ENCODE data around the gene ZRSR2.
A peak's percentile ranks its signal among the peaks of the same experiment; 100 is the strongest.

ZRSR2 gene

DNA sequence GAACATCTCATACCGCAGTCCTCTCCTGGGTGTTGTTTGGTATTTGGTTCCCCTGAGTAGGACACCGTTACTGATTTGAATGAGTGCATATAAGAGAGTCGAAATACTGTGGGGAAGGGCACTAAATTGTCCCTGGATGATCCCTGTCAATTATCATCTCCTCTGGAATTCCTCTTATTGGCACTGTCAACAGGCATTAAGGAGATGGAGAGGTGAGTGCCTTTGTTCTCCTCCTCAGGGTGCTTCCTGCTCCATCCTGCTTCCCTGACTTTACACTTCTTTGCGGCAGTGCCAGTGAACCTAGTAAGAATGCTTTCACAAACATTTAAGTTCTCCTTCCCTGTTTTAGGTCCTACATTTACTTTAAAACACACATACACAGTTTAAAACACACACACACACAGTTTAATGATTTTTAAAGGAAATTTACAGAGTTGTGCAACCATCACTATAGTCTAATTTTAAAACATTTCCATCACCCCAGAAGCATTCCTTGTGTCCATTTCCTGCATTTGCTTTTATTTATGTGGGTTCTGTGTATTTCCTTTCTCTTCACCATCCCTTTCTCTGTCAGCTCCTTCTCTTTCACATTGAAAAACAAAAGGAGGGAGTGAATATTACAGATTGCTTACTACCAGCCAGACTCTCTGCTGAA, 20.9 kb upstream of the ZRSR2 start:
- H3K4me3 ChIP-seq = no peak overlapping the region
- no peak for DNase-seq (ENCODE audit: low spot score)
- TF ChIP-seq, protein P1, sequence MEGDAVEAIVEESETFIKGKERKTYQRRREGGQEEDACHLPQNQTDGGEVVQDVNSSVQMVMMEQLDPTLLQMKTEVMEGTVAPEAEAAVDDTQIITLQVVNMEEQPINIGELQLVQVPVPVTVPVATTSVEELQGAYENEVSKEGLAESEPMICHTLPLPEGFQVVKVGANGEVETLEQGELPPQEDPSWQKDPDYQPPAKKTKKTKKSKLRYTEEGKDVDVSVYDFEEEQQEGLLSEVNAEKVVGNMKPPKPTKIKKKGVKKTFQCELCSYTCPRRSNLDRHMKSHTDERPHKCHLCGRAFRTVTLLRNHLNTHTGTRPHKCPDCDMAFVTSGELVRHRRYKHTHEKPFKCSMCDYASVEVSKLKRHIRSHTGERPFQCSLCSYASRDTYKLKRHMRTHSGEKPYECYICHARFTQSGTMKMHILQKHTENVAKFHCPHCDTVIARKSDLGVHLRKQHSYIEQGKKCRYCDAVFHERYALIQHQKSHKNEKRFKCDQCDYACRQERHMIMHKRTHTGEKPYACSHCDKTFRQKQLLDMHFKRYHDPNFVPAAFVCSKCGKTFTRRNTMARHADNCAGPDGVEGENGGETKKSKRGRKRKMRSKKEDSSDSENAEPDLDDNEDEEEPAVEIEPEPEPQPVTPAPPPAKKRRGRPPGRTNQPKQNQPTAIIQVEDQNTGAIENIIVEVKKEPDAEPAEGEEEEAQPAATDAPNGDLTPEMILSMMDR (IDR thresholded peaks at IDR 0.05) = no peak
- no peak overlapping the region for H3K27ac ChIP-seq

DNA sequence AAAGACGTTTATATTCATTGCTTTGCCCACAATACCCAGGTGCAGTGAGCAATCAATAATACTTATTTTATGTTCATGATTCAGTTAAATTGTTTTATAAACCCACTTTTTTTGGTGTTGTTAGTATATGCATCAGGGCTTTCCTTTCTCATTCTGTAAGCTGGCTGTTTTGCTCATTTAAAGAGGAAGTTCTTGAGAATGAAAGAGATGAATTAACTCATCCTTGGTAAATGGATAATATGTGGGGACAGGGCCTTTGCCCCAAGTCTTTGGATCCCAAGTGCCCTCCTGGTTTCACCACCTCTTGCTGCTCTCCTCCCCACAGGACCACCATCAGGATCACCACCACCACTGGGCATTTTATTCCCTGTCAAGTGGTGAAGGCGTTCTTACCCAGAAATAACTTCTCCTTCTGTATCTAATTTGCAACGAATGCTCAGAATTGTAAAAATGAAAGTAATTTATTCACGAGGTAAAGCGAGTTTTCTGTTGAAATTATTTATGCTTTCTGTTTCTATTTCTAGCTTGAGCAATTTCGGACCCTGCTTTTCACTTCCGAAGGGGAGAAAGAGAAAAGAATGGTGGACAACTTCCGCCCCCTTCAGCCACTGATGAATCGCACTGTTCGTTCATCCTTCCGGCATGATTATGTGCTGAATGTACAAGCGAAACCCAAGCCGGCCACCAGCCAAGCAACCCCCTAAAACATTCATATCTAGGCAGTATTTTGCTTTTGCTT, 8.2 kb upstream of the ZRSR2 start:
- no peak overlapping the region for H3K4me3 ChIP-seq
- TF ChIP-seq, protein P1 (IDR thresholded peaks at IDR 0.05) = no peak
- no peak for DNase-seq (ENCODE audit: low spot score)
- no peak overlapping the region for H3K27ac ChIP-seq

DNA sequence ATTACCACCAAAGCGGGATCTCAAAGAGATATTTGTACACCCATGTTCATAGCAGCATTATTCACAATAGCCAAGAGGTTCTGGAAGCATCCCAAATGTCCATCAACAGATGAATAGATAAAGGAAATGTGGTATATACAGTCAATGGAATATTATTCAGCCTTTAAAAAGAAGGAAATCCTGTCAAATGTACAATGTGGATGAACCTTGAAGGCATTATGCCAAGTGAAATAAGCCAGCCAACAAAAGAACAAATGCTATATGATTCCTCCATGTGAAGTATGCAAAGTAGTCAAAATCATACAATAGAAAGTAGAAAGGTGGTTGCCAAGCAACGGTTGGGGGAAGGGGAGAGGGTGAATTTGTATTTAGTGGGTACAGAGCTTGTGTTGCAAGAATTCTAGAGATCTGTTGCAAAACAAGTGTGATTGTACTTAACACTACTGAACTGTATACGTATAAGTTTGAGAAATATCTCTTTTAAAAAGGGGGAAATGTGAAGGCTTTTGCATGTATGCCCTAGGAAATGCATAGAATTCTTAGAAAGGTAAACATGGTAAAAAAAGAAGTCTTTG, 5.0 kb upstream of the ZRSR2 start:
- Histone ChIP-seq H3K27ac (no peak overlapping the region), H3K4me3 (no peak overlapping the region)
- TF ChIP-seq, protein P1 (IDR thresholded peaks at IDR 0.05) = no peak

DNA sequence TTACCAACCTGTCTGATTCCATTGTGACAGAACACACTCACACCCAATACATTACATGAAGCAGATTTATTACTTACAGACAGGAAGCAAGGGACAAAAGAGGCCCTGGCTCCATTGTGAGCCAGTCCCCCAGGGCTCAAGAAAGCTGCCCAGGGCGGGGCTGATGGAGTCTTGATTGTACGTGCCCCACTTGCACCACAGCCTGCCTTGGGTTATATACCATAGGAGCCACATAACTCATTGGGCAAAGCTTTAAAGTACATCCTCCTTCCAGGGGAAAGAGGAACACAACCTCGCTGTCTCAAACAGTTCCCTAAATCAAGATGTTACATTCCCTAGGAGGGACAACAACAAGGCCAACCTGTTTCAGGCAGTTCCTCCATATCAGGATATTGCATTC, 3.4 kb upstream of the ZRSR2 start:
- Histone ChIP-seq H3K27ac (no peak overlapping the region), H3K4me3 (no peak overlapping the region)
- no peak for DNase-seq (ENCODE audit: low spot score)
- TF ChIP-seq, protein P1 (IDR thresholded peaks at IDR 0.05) = no peak

More for the DNA sequence above, 5.0 kb upstream of the ZRSR2 start:
- no peak for DNase-seq (ENCODE audit: low spot score)

DNA sequence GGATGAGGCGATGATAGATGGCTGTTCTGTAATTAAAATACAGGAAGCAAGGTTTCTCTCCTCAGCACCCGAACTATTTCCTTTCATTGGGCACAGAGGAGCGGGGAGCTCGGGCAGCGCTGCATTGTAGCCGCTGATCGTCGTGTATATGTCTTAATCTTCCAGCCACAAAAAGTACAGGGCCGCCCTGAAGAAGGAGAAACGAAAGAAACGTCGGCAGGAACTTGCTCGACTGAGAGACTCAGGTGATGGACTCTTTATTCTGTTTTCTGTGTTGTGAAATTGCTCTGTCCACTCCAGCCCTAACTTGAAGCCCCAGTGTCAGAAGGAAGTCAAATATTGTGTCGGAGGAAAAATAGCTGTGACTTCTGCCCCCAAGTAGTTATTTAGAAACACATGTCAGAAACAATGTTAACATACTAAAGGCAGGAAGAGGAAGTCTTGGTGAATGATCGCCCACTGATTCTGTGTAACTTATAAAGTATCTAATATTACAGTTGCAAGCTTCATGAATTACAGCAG, 546 bp downstream of the ZRSR2 start:
- Histone ChIP-seq H3K27ac (peak overlapping the region; percentile 80 to 88), H3K4me3 (peak overlapping the region; percentile 88)
- no peak for DNase-seq (ENCODE audit: low spot score)
- TF ChIP-seq, protein P1 (IDR thresholded peaks at IDR 0.05) = no peak

DNA sequence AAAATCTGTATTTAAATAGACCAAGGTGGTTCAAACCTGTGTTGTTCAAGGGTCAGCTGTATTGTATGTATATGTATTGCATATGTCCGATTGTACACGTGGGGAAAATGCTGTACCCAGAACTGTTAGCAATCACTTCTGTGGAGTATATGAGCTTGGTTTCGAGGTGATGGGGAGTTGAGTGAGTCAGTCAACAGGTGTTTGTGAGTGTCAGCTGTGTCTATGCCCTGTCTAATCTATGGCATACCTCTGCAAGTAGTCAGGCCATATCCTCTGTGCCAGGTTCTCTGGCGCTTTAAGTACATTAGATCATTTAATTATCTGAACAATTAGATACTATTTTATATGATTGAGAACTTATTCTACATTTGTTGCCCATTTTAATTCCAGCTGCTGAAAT, 7.4 kb downstream of the ZRSR2 start:
- Histone ChIP-seq H3K4me3 (no peak overlapping the region), H3K27ac (no peak overlapping the region)
- TF ChIP-seq, protein P1 (IDR thresholded peaks at IDR 0.05) = no peak
- no peak for DNase-seq (ENCODE audit: low spot score)

All from coronary artery (tissue), 2 donors.